Tibial nerve (tissue), 3 donors: ENCODE data around the gene FFAR4.

Experiments
- EP300 ChIP-seq, 2 donors: sonication (generic); formaldehyde crosslinking; IDR thresholded peaks; one replicate each; pipeline ENCODE4 v1.6.1; 2017; ENCODE audit warnings: antibody characterized with exemption in 2 of 2, mild to moderate bottlenecking in 1 of 2
- POLR2A ChIP-seq, 2 donors: fragments of 450-650 bp; IDR thresholded peaks; one replicate each; pipeline ENCODE4 v1.6.1; 2017; ENCODE audit warnings: antibody characterized with exemption in 2 of 2, mild to moderate bottlenecking in 2 of 2, moderate library complexity in 2 of 2

- no peak for TF ChIP-seq EP300 (IDR thresholded peaks at IDR 0.05)
- no peak for TF ChIP-seq POLR2A (IDR thresholded peaks at IDR 0.05)
Measured at GRCh38 chr10:93535293-93535692, 31.2 kb upstream of the FFAR4 start.
